Measurements from ENCODE around the gene FASN.

The FASN gene

DNA sequence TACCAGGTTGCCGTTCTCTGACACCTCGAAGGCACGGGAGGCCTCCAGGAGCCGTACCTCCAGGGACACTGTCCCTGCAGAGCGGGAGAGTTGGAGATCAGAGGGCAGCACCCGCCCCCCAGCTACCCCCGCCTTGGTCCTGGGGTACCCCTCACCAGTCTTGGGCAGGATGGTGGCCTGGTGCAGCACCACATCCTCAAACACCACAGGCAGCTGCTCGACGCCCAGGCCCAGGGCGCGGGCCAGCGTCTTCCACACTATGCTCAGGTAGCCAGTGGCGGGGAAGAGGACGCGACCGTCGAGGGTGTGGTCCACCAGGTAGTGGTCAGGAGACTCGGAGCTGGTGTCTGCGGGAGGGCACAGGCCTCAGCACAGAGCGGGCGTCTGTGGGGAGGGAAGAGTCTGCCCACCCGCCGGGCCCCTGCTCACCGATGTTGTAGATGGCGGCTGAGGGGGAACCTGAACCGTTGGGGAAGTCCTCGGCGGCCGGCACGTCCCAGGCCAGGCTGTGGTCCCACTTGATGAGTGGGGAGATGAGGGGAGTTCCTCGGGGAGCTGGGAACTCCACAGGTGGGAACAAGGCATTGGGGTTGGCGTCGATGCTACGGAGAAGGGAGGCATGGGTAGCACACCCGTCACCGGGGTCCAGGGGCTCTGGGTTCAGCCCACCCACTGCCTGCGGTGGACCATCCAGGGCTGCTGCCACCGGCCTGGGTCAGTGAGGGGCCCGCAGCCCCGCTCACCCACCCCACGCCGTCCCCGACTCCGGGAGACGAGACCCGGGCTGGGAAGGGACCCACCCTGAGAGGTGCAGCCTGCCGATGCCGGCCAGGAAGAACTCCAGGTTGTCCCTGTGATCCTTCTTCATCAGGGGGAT is 9.8 kb downstream of the FASN start:
- DNase-seq (ENCODE audit: low read depth in 2 of 2) = no peak

DNA sequence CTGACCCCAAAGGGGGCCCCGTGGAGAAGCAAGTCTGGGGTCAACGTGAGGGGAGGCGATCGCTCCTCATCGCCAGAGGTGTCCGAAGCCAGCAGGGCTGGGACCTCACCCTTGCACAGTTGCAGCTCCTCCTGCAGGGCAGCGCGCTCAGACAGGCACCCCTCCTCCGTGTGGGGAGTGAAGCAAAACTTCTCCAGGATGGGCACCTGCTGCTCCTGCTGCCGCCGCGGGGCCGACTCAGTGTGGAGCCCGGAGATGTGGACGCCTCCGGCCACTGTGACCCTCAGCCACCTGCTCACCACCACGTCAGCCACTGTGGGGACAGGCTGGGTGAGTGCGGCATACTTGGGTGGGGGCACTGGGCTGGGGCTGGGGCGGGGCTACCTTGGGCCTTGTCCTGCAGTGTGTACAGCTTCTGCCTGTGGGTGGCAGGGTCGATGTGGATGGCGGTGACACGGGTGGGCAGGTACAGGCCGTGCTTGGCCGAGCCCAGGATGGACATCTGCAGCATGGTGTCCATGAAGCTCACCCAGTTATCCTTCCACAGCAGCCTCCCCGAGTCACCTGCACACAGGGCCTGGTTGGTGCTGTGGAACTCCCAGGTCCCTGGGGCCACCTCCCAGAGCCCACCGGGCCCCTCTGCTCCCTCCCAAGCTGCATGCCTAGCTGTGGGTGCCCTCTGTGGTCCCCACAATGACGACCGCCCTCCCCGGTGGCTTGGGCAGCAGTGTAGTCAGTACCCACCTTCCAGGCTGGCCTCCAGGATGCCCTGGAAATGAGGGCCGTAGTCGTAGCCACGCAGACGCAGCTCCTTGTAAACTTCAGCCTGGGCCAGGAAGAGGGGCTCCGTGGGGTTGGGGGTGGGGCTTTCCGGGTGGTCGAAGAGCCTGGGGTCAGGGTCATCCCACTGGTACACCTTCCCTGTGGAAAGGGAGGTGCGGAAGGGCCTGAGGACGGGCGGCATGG is 10.8 kb downstream of the FASN start:
- DNase-seq (ENCODE audit: low read depth in 2 of 2) = no peak

DNA sequence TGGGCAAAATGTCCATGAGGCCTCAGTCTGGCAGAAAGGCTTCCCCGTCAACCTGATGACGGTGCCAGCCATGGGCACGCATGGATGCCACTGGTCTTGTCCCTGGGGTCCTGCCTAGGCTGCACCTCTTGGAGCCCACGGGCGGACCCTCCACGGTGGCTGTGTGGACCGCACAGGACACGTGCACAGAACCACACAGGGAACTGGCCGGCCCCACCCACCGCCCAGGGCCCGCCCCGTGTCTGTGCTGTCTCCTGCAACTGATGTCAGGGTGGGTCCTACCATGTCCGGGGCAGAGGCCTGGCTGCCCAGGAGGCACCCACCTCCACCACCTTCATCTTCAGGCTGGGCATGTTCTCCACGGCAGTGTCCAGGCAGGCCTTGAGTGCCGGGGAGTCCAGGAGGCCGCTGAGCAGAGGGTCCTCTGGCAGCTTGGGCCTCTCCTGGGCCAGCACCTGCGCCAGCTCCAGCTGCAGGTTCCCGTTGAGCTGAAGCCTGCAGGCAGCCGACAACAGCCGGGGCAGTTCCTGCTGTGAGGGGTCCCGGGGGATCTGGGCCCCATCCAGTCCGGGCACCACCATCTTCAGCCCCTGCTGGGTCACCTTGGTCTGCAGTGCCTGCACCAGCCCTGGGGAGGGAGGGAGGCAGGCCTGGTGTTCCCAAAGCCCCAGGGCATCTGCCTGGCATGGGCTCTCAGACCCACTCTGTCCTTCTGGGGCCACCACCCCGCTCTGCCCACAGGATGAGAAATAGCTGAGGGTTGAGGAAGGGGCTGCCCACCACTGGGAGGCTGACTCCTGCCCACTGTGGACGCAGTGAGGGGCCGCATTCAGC is 11.9 kb downstream of the FASN start:
- DNase-seq (ENCODE audit: low read depth in 2 of 2) = no peak

DNA sequence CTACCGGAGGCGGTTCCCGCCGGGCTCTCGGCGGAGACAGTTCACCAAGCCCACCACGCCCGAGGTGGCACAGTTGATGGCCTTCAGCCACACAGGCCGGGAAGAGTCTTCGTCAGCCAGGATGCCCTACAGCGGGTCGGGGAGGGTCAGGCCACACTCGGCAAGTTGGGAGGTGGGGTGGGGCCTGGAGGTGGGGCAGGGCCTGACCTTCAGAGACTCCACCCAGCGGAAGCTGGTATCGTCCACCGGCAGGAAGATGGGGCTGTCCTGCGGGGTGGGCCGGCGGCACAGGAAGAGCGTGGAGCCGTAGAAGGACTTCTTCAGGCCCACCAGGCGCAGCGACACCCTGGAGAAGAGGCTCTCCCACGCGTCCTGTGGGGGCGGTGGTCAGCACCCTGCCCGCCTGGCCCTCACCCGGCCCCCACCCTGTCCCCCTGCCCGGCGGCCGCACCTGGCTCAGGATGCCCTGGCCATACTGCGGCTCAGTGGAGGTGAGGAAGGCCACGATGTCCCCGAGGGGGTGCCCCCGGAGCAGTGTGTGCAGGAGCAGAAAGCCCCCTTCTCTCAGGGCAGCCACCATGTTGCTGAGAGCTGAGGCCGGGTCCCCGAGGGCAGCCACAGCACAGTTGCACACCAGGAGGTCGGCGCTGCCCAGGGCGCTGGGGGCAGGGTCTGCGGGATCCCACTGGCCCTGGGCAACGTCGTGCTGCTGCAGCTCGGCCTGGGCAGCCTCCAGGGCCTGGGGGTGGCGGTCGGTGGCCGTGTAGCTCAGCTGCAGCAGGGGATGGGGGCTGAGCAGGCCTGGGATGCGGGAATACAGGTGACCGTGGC is 12.8 kb downstream of the FASN start:
- no peak for DNase-seq (ENCODE audit: low read depth in 2 of 2)

DNA sequence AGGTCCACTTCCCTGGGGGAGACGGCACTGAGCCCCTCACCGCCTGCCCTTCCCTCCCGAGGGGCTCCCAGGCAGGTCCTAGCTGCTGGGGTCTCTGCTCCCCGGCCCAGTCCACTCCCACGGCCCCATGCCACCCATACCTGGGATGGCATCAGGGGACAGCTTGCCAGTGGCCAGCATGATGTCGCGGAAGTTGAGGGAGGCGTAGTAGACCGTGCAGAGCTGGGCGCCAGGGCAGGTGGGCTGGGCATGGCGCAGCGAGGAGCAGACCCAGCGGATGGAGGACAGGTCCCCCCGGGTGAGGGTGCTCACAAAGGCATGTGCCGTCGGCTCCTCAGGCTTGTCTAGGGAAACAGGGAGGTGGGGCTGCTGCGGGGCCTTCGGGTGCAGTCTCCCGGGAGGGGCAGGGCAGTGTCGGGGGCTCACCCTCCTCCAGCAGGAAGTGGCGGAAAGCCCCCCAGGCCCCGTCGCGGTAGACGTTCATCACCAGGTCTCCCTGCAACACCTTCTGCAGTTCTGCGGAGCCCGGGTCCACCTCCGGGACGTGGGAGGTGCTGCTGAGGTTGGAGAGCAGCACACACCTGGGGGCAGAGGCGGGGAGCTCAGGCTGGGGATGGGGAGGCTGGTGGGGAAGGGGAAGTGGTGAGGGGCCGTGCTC is 13.5 kb downstream of the FASN start:
- no peak for DNase-seq (ENCODE audit: low read depth in 2 of 2)

DNA sequence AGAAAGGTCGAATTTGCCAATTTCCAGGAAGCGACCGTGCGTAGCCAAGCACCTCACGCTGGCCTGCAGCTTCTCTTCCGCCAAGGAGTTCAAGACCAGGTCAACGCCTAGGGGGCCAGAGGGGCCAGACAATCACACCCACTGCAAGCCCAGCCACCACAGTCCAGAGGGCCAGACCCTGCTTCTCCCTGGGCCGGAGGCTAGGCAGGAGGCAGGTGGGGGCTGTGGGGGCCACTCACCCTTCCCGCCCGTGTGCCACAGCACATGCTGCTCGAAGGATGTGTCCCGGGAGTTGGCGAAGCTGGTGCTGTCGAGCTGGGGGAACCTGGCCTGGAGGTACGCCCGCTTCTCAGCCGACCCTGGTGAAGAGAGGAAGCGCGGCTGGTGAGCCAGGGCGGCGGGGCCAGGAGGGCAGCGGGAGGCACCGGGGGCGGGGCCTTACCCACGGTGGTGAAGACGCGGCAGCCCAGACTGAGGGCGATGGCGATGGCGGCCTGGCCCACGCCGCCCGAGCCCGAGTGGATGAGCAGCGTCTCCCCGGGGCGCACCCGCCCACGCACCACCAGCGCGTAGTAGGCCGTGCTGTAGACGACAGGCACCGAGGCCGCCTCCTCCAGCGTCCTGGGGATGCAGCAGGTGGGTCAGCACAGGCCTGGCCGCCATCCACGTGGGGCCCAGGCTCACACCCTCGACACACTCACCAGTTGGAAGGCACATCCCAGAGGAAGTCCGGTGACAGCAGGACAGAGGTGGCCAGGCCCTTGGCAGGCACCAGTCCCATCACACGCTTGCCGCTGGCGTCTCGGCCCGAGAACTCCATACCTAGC is 14.3 kb downstream of the FASN start:
- DNase-seq (ENCODE audit: low read depth in 2 of 2) = no peak

DNA sequence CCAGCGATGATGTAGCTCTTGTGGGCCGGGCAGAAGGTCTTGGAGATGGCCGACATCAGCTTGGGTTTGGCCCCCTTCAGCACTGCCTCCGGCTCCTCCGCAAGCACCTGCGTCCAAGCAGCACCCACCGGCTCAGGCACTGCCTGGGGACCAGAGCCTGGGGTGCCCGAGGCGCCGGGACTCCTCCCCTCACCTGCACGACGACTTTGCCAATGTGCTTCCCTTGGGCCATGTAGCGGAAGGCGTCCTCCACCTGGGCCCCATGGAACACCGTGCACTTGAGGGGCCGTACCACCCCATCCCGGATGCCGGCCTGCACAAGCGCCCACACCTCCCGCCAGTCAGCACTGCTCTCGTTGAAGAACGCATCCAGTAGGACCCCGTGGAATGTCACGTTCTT is 15.0 kb downstream of the FASN start:
- DNase-seq (ENCODE audit: low read depth in 2 of 2) = no peak

DNA sequence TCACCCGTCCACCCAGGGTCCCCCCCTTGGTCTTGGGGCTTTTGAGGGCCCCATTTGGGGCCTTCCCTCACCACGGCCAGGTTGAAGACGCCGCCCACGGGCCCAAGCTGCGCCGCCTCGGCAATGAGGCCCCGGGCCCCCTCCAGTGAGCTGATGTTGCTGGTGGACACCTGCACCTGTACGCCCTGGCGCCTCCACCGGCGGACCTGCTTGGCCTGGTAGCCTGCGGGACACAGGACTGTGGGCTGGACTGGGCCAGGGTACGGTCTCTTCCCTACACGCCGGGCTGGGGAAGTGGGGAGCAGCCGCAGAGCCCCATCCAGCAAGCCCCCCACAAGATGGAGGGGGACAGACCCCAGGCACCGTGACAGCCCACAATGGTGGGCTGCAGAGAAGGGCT is 15.6 kb downstream of the FASN start:
- no peak for DNase-seq (ENCODE audit: low read depth in 2 of 2)

DNA sequence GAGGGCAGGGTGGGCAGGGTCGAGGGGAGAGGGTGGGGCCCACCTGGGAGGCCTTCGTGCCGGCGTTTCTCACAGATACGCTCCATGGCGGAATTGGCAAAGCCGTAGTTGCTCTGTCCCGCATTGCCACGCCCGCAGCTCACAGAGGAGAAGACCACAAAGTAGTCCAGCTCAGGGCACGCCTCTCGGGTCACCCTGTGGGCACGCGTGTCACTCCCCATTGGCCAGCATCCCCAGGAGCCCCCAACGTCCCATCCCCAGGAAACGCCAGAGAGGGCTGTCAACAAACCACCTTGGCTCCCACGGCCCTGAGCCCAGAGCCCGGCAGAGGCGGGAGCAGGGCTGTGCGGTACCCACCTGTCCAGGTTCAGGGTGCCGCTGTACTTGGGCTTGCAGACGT is 16.1 kb downstream of the FASN start:
- DNase-seq (ENCODE audit: low read depth in 2 of 2) = no peak

DNA sequence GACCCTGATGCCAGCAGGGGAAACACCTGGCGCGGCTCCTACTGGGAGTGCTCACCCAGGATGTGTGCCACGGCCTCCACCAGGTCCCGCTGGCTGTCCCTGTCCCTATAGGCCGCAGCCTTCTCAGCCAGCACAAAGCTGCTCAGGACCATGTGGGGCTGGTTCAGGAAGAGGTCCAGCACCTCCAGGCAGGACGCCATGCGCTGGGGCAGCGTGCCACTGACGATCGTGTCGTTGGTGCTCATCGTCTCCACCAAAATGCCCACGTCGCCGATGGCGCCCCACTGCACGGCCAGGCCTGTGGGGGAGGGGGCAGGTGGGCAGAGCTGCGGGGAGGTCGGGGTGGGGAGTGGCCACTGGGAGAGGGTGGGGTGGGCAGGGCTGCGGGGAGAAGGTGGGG is 16.5 kb downstream of the FASN start:
- DNase-seq (ENCODE audit: low read depth in 2 of 2) = no peak

DNA sequence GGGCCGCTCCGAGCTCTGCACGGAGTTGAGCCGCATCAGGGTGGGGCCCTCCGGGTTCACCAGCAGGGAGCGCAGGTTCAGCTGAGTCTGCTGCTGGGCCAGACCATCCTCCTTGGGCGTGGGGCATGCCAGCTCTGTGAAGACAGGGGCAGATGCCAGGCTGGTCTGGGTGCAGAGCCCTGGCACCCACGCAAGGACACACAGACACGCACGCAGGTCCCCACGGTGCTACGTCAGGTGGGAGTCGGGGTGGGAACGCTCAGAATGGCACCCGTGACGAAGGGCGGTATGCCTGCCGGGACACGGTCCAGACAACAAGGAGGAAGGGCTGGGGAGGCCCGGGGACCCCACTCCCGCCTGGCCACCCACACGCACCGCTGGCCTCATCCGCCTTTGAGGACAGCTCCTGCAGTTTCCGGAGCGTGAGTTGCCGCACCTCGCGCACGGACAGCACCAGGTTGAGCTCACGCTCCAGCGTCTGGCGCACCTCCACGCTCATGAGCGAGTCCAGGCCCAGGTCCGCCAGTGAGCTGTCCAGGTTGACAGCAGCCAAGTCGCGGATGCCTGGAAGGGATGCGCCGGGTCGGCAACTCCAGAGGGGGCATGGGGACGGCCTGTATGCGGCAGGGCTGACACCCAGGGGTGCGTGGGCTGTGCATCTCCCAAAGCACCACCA is 17.1 kb downstream of the FASN start:
- no peak for DNase-seq (ENCODE audit: low read depth in 2 of 2)

DNA sequence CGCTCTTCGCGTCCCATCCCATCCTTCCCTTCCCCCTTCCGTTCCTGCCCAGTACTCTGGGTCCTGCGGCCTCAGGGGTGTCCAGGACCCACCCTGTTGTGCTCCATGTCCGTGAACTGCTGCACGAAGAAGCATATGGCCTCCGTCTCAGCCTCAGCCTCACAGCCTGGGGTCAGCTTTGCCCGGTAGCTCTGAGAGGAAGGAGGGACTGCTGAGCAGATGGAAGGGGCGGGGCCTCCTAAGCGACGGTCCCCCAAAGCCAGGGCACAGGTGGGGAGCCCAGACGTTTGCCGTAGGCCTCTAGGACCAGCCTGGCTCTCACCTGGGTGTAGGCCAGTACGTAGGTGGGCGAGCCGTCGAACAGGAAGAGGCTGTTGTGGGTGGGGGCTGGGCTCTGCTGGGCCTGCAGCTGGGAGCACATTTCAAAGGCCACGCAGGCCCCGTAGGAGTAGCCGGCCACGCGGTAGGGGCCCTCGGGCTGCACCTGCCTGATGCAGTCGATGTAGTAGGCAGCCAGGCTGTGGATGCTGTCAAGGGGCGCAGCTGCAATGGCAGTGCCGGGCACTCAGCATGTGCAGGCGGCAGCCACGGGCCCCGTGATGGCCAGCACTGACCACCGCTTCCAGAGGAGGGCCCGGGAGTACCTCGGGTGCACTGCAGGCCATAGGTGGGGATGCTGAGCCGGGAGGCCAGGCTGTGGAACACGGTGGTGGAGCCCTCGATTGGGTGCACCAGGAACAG is 17.8 kb downstream of the FASN start:
- DNase-seq (ENCODE audit: low read depth in 2 of 2) = no peak

DNA sequence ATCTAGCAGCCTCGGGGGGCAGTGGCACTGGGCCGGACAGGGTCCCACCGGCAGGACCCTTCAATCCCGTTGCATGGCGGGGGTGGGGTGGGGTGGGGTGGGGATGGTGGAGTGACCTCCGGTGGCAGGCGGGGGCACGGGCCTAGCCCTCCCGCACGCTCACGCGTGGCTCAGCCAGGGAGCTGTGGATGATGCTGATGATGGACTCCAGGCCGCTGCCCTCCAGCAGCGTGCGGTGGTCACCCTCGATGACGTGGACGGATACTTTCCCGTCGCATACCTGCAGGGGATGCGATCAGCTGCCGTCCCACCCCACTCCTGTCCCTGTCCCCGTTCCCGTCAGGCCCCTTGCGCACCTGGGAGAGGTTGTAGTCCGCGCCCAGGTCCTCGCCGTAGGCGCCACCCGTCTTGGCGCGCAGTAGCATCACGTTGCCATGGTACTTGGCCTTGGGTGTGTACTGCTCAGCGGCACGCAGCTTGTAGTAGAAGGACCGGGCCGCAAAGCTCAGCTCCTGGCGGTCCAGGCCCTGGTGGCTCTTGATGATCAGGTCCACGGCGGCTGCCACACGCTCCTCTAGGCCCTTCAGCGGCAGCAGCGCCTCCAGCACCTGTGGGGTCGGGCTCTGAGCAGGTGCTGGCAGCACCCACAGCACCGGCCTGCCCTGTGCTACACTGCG is 18.9 kb downstream of the FASN start:
- DNase-seq (ENCODE audit: low read depth in 2 of 2) = no peak

DNA sequence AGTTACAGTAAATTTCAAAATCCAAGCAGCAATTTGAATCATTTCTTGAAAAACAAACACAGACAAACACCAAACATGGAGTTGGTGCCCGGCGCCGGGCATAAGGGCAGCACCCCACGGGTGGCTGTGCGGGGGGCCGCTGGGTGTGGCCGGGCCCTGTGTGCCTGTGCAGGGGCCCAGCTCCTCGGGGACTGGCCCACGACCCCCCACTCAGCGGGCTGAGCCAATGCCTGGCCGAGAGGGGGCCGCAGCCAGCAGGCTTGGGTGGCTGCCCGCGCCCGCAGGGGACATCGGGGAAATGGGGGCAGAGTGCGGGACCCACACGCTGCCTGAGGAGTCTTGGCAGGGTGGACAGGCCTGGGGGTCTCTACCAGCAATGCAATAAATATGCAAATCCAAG is 19.6 kb downstream of the FASN start:
- no peak for DNase-seq (ENCODE audit: low read depth in 2 of 2)

DNA sequence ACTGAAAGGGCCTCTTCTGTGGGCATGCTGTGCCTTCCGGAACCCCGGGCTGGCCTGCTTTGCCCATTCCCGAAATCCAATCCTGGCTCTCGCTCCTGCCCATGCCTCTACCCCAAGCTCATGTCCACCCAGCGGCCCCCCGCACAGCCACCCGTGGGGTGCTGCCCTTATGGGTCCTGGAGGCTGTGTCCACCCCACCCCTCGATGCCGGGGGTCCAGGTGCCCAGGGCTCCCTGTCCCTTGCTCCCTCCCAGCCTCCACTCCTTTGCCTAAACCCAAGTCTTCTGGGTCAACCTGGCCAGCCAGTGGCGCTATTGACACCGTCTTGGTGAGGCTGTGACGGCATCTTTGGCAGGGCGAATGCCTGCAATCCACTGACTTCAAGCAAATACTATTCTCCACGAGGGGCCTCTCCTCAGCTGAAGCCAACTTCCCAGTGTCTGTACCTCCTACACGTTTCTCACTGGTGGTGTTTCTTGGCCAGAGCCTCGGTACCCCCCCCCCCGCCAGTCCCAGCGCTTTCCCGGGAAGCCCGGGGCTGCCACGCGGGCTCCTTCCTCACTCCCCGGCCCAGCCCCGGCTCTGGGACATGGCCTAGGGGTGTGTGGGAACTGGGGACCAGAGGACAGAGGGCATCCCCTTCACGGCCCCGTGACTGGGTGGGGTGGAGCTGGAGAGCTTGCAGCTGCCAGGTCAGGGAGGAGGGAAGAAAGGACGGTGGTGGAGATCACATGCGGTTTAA is 20.2 kb downstream of the FASN start:
- no peak for DNase-seq (ENCODE audit: low read depth in 2 of 2)

DNA sequence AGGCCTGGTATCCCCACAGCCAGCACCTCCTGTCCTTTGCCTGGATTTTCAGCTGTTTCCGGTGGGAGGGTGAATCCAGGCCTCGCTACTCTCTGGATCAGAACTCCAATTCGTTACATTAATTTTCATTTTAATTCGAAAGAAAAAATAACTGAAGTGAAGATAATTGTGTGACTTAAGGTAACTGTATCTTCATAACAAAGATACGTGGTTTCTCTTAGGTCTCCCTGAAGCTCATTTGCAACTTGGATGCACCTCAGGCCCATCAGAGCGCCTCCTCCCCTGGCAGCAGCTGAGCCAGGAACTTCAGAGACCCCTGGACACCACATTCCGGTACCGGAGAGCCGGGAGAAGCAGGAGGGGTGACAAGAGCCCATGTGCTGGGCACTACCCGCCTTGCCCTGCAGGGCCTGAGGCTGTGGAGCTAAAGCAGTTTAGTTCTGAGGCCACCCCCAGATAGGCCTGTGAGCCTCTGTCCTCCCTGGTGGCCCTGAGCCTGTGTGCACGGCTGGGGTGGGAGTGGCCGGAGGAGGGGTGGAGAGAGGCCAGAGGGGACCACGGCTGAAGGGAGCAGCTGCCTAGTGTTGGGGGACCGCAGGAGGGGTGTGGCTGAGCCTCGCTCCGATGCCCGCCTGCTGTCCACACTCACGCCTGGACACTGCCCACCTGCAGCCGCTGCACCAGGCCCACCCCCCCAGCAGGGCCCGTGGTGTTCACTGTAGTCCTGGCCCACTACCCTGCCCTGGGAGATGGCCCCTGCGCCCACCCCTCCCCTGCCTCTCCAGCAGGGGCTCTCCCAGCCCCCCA is 21.0 kb downstream of the FASN start:
- DNase-seq (ENCODE audit: low read depth in 2 of 2) = no peak
